SU-DHL-6 (cell line): ENCODE measurements around the gene DCC.

Source experiments
- H2AFZ ChIP-seq: fragments of 200-600 bp; sonication (generic); 2 replicates; pipeline ENCODE4 v1.6.1; 2014; ENCODE audit warnings: low read depth, mild to moderate bottlenecking, moderate library complexity, mixed read lengths, antibody characterized with exemption, low read length; ENCODE audit not compliant: severe bottlenecking
- H3F3A ChIP-seq: fragments of 200-600 bp; shearing (Covaris generic); 2 replicates; pipeline ENCODE4 v1.6.0; 2016; ENCODE audit warnings: antibody characterized with exemption, mild to moderate bottlenecking; ENCODE audit not compliant: insufficient read depth
- H3K27ac ChIP-seq: fragments of 200-600 bp; sonication (generic); 2 replicates; pipeline ENCODE4 v1.5.1; 2016; ENCODE audit warnings: low read depth, mild to moderate bottlenecking, low read length, moderate library complexity, mixed read lengths
- H3K27me3 ChIP-seq: fragments of 200-600 bp; sonication (generic), shearing (Covaris generic); 2 replicates; pipeline ENCODE4 v1.6.0; 2014; ENCODE audit warnings: mild to moderate bottlenecking, low read length
- H3K36me3 ChIP-seq: fragments of 200-600 bp; sonication (generic); 2 replicates; pipeline ENCODE4 v1.6.1; 2014; ENCODE audit warnings: mild to moderate bottlenecking, low read length, mixed read lengths
- H3K4me2 ChIP-seq: fragments of 300-600, 200-600 bp; shearing (Covaris generic), sonication (generic); 2 replicates; pipeline ENCODE4 v1.6.0; 2014; ENCODE audit warnings: low read length, low read depth, mild to moderate bottlenecking; ENCODE audit not compliant: poor library complexity, severe bottlenecking
- H3K4me3 ChIP-seq: fragments of 200-600 bp; sonication (generic); 2 replicates; pipeline ENCODE4 v1.5.1; 2014; ENCODE audit warnings: antibody characterized with exemption, low read length, mild to moderate bottlenecking, mixed read lengths; ENCODE audit not compliant: insufficient read depth, poor library complexity, severe bottlenecking
- H3K79me2 ChIP-seq: fragments of 200-600 bp; sonication (generic); 2 replicates; pipeline ENCODE4 v1.6.1; 2014; ENCODE audit warnings: mild to moderate bottlenecking, low read length, moderate library complexity; ENCODE audit not compliant: insufficient read depth
- H3K9ac ChIP-seq: fragments of 200-600 bp; sonication (generic); 2 replicates; pipeline ENCODE4 v1.7.0; 2014; ENCODE audit warnings: mild to moderate bottlenecking, low read length
- H3K9me2 ChIP-seq: fragments of 200-600 bp; sonication (generic); replicated peaks from 2 replicates; pipeline ENCODE4 v1.6.1; 2014; ENCODE audit warnings: low read length; ENCODE audit not compliant: insufficient read depth
- H3K9me3 ChIP-seq: fragments of 200-600 bp; sonication (generic); 2 replicates; pipeline ENCODE4 v1.6.1; 2014; ENCODE audit warnings: low read length, mixed read lengths; ENCODE audit not compliant: insufficient read depth
- H4K20me1 ChIP-seq: fragments of 200-600 bp; sonication (generic); 2 replicates; pipeline ENCODE4 v1.6.1; 2014; ENCODE audit warnings: low read depth, mild to moderate bottlenecking, antibody characterized with exemption, low read length, moderate library complexity, mixed read lengths
- CTCF ChIP-seq: fragments of 200-600 bp; sonication (generic); IDR thresholded peaks from one replicate; pipeline ENCODE4 v1.5.1; 2017; ENCODE audit warnings: antibody characterized with exemption, mild to moderate bottlenecking, low read length, moderate library complexity; ENCODE audit not compliant: insufficient read depth, poor library complexity, severe bottlenecking
- EZH2phosphoT487 ChIP-seq: fragments of 200-600 bp; sonication (generic), shearing (Covaris generic); conservative IDR thresholded peaks from 2 replicates; pipeline ENCODE4 v1.6.1; 2018; ENCODE audit warnings: mild to moderate bottlenecking, antibody characterized with exemption, low read length, moderate library complexity, mixed read lengths

The DCC gene

GRCh38 chr18:52685316-52685715, 345.3 kb downstream of the DCC start:
- TF ChIP-seq EZH2phosphoT487 (no peak), CTCF (no peak)

GRCh38 chr18:52691841-52692240, 351.8 kb downstream of the DCC start:
- Histone ChIP-seq H3K27ac (no peak overlapping the region), H3K9ac (no peak overlapping the region), H3K27me3 (no peaks in the 10 kb centered on the region), H3F3A (no peaks in the 10 kb centered on the region), H3K36me3 (no peaks in the 10 kb centered on the region), H3K4me3 (no peak overlapping the region), H4K20me1 (no peaks in the 10 kb centered on the region), H3K9me3 (no peaks in the 10 kb centered on the region), H2AFZ (no peak overlapping the region), H3K79me2 (no peaks in the 10 kb centered on the region), H3K4me2 (no peak overlapping the region), H3K9me2 (no peaks in the 10 kb centered on the region)
- no peak for TF ChIP-seq CTCF

More at GRCh38 chr18:52685316-52685715, 345.3 kb downstream of the DCC start:
- Histone ChIP-seq H2AFZ (no peak overlapping the region), H3K27me3 (no peaks in the 10 kb centered on the region), H3K9ac (no peak overlapping the region), H3K36me3 (no peaks in the 10 kb centered on the region), H3K79me2 (no peaks in the 10 kb centered on the region), H3K27ac (no peak overlapping the region), H3K4me2 (no peak overlapping the region), H3K4me3 (no peak overlapping the region), H3K9me3 (no peaks in the 10 kb centered on the region), H3F3A (no peaks in the 10 kb centered on the region), H3K9me2 (no peaks in the 10 kb centered on the region), H4K20me1 (no peaks in the 10 kb centered on the region)

- H3K9ac ChIP-seq: no peak overlapping the region
- no peaks in the 10 kb centered on the region for H3K27me3 ChIP-seq
- H4K20me1 ChIP-seq: no peaks in the 10 kb centered on the region
- TF ChIP-seq CTCF (peak; percentile 19), EZH2phosphoT487 (no peak)
- H3K4me3 ChIP-seq: no peak overlapping the region
- H3K36me3 ChIP-seq: no peaks in the 10 kb centered on the region
- H3K9me2 ChIP-seq: no peaks in the 10 kb centered on the region
- no peak overlapping the region for H2AFZ ChIP-seq
- no peak overlapping the region for H3K27ac ChIP-seq
- H3K4me2 ChIP-seq: no peak overlapping the region
- H3K9me3 ChIP-seq: no peaks in the 10 kb centered on the region
- no peaks in the 10 kb centered on the region for H3F3A ChIP-seq
- H3K79me2 ChIP-seq: no peaks in the 10 kb centered on the region
Measured at GRCh38 chr18:52694804-52695203, 354.8 kb downstream of the DCC start.

GRCh38 chr18:52700116-52700515, 360.1 kb downstream of the DCC start:
- H3K79me2 ChIP-seq: no peaks in the 10 kb centered on the region
- H3K9me3 ChIP-seq: no peaks in the 10 kb centered on the region
- no peaks in the 10 kb centered on the region for H3K27me3 ChIP-seq
- no peaks in the 10 kb centered on the region for H4K20me1 ChIP-seq
- H3K36me3 ChIP-seq: no peaks in the 10 kb centered on the region
- TF ChIP-seq CTCF (no peak), EZH2phosphoT487 (no peak)
- no peaks in the 10 kb centered on the region for H3F3A ChIP-seq
- no peak overlapping the region for H3K9ac ChIP-seq
- no peak overlapping the region for H2AFZ ChIP-seq
- no peaks in the 10 kb centered on the region for H3K9me2 ChIP-seq
- no peak overlapping the region for H3K27ac ChIP-seq
- H3K4me3 ChIP-seq: no peak overlapping the region
- H3K4me2 ChIP-seq: no peak overlapping the region
